NCI-H524 treated with DMSO at 0.1 percent for 48 hours (cell line): ENCODE measurements around the gene SEL1L3.
A peak's percentile ranks its signal among the peaks of the same experiment; 100 is the strongest.

Experiments used
- DNase-seq: peaks from one replicate; lab custom pipeline; 2025; lab: John Stamatoyannopoulos, UW

SEL1L3 gene

DNA sequence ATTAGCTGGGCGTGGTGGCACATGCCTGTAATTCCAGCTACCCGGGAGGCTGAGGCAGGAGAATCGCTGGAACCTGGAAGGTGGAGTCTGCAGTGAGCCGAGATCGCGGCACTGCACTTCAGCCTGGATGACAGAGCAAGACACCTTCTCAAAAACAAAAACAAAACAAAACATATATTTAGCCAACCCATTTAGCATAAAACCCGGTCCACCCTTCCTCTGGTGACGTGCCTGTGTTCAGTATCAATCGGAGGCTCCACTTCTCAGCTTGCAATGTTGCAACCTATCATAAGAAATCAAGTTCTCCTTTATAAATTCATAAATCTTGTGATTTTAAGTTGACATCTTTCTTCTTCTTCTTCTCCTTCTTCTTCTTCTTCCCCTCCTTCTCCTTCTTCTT lies 133.2 kb downstream of the SEL1L3 start:
- no peak for DNase-seq

DNA sequence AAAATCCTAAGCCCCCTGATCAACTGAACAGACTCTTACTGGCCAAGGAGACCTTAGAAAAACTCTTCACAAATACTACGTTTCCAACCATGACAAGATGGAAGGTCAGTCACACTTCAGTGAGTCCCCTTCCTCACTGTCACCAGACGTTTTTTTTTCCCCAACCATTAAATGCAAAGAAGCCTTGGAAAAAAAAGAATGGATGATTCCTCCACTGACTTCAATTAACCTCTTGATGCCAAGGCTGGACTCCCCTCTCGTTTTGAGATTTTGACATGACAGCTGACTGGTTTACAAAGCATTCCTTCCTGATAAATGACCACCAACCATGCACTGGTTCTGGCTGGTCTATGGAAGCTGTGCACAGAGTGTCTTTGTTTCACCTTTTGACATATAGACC lies 133.9 kb downstream of the SEL1L3 start:
- no peak for DNase-seq

DNA sequence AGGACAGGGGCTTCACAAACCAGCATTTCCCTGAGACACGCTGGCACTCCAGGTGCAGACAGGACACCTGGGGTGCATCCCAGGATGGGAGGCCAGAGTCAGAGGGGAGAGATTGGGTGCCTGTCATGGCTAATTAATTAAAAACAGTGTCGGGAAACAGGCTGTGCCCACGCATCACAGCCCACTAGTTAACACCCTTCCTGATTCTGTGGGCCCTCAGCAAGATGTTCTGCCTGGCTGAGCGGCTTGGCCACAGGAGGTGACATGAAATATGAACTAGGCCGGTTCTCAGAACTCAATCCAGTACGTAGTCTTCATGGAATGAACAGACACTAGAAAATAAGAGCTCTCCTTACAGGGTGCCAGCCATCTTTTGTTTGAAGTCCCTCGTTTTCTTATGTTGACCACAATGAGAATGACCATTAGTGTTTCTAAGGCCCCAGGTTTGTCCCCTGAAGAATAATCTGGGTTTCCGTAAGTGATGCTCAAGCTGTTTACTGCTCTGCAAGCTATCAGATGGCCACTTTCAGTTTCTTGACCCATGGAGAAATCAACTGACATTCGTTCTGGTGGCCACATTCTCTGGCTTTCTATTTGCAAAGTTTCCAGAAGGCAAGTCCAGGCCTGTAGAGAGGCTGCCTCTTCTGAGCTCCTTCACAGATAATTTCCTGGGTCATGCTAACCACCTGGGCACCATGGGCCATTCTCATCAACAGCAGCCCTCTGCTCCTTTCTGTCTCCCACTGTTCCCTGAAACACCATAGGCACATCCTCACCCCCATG lies 134.9 kb downstream of the SEL1L3 start:
- no peak for DNase-seq

DNA sequence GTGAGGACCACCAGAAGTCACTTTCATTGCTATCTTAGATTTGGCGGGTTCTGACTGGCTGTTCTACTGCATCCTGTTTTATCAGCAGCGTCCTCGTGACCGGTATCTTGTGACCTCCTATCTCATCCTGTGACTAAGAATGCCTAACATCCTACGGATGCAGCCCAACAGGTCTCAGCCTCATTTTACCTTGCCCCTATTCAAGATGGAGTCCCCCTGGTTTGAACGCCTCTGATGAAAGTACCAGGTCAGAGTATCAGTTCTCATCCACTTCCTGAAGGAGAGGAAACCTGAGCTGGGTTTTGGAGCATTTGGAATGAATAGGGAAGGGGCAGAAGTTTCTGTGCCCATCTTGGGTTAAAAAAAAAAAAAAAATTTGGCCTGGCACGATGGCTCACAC lies 136.9 kb downstream of the SEL1L3 start:
- no peak for DNase-seq

DNA sequence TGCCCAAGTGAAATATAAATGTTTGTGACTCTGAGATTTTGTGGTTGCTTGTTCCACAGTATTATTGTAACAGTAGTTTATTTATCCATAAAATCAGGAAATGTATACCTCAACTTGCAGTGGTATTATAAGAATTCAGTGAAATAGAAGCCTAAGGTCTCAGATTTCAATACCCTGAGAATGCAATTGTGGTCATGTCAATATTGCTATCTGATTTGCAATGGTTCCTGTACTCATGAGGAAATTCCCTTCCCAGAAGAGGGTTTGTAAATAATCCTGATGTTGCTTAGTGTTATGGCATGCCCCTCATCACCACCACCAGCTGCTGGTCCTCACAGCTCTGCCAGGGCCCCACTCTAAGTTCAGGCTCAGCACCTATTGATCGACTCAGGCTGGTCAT lies 139.4 kb downstream of the SEL1L3 start:
- no peak for DNase-seq

DNA sequence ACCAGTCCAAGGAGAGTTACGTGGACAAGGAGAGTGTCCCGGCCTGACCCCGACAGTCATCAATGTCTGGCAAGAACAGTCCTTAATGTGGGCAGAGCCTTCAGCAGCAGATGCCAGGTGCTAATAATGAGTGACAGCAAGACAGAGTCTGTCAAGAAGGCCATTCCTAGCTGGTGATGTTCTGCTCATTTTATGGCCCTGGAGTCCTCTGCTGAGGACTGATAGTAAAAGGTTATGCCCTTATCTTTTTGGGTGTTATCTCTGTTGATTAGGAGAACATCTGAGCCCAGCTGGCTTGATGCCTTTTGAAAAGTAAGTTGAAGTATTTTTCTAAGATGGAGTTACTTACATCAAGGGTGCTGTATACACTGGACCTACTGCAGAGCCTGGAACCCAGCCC lies 139.8 kb downstream of the SEL1L3 start:
- no peak for DNase-seq

DNA sequence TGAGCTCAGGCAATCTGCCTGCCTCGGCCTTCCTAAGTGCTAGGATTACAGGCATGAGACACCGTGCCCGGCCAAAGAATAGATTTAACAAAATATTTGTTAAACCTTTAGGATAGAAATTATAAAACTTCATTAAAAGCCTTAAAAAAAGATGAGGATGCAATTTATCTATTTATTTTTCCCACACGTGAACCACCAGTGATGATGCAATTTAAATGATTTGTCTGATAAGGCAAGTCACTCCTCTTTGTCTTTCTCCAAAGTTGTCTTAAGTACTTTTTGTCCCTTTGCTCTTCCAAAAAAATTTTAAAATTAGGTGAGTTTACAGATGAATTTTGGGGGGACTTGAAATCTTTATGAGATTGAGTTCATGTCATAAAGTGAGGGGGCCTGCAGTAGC lies 149.0 kb downstream of the SEL1L3 start:
- no peak for DNase-seq

DNA sequence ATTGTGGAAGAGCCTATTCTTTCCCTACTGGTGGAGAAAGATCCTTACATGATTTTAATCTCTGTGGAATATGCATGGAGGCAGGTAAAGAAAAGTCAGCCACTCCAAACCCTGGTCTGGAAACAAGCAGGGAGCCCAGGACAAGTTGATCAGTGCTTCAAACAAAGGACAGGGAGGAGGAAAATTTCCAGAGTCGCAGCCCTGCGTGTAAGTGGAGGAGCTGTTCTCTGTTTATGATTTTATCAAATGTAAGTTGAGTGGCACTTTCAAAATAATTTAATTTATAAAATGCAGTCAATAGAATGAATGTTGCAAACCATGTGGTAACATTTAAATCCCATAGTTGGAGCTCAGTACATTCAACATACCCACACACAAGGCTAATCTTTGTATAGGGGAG lies 150.2 kb downstream of the SEL1L3 start:
- no peak for DNase-seq

DNA sequence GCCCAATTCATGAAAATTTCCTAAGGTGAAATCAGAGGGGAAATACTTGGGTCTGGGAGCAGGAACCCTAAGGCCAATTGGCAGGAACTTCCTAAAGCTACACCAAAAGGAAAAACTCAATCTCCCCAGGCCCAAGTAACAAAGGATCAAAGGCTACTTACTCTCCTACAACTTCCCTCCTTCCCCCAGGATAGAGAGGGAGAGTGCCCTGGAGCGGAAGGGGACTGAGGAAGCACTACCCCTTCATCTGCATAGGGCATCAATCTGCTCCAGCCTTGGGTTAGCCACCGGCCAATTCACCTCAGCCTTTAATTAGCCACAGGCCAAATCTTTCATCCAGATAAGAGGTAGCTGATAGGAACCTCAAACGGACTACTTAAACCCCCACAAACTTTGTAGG lies 152.2 kb downstream of the SEL1L3 start:
- DNase-seq: no peak

DNA sequence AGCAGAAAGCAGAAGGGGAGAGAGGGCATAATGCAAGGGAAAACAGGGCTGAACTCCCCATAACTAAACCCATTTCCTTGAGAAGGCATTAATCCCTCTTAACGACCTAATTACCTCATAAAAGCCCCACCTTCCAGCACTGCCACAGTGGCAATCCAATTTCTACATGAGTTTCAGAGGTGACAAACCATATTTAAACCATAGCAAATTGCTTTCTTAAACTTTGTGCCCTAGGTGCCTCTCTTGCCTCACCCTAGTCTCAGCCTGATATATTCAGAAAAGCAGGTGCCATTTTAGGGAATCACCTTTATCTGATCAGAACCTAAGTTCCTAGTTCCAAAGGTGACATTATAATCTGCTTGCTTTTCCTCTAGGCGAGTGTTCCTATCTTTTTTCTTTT lies 158.3 kb downstream of the SEL1L3 start:
- DNase-seq: peak; percentile 23

DNA sequence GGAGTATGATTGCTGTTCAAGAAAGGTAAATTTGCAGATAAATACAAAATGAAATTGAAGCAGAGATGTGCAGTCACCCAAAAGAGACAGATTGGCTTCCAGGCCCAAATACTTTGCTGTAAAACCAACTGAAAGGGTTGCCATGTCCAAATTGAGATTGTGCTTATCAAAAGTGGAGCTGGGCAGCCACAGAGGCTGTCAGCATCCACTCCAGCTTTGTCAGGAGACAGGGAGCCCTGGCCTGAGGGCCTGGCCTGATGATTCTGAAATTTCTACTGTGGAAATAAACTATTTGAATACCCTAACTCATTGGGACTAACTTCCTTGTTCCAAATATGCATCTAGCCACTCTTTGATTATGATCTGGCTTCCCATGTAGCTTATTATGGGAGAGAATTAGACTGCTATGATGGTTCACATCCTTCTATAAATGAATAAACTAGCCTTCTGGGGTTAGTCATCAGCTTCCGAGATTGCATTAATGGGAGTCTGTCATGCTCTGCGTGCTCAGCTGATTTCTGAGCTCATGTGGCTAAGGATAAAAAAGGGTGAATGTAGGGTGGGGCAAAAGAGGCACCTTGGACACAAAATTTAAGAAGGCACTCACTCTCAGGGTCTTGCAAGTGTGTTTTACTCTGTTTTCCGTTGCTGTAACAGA lies 158.9 kb downstream of the SEL1L3 start:
- DNase-seq: no peak

DNA sequence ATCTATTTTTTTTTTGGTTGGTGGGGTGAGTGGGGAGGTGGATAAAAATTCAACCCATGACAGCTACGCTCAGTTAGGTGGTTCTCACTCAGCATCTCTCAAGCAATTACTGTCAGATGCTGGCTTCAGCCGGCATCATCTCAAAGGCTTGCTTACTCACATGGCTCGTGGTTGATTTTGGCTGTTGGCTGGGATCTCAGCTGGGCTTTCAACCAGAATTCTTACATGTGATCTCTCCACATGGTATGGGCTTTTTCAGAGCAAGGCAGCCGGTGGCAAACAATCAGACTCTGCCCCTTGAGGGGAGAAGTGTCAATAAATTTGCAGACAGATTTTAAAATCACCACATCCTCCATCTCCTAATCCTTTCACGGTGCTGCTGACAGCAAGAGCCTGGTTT lies 159.9 kb downstream of the SEL1L3 start:
- DNase-seq: no peak

DNA sequence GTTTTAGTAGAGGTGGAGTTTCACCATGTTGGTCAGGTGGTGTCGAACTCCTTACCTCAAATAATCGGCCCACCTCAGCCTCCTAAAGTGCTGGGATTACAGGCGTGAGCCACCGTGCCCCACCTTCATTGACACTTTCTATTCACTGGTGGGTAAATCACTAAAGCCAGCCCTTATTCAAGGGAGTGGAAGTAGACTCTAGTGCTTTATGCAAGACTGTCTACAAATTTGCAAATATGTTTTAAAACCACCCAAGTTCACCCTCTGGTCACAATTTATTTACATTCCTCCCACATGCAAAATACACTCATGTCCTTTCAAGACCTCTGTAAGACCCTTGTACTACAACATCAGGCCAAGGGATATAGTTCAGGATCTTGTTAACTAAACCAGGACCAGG lies 162.1 kb downstream of the SEL1L3 start:
- no peak for DNase-seq

DNA sequence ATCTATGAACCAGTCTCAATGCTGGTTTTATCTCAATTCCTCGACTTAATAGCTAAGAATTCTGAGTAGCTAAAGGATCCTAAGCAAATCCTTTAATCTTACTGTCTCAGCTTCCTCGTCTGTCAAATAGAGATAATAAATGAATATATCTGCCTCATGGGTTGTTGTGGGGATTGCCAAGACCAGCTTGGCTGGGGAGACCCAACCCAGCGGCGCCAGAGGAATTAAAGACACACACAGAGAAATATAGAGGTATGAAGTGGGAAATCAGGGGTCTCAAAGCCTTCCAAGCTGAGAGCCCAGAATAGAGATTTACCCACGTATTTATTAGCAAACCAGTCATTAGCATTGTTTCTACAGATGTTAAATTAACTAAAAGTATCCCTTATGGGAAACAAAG lies 165.3 kb downstream of the SEL1L3 start:
- DNase-seq: no peak
